Activated CD4-positive, alpha-beta T cell treated with anti-CD3 and anti-CD28 coated beads for 36 hours (primary cell): ENCODE data around the gene OSMR. TPM values are rescaled to one million over a fixed set of nuclear protein-coding genes. Genes with fewer than 3 reads are reported as not detected.
"Not testable (repeated sequence)": the region's sequence is repeated elsewhere in the genome, so short reads cannot be mapped to it uniquely, and the experiment has no call there.

Source experiments
- ATAC-seq: fragments of 200-7000 bp; cut with Tn5 transposase; one replicate; pipeline ENCODE4 v1.10.0; 2021; ENCODE audit warnings: mild to moderate bottlenecking, moderate library complexity
- CTCF ChIA-PET: fragments of 350-600 bp; sonication (Branson Sonifier 250); formaldehyde crosslinking; loops from one replicate; lab custom pipeline; 2021; ENCODE audit warnings: antibody characterized with exemption; lab: Charles Lee
- POLR2A ChIA-PET: fragments of 350-600 bp; sonication (Branson Sonifier 250); formaldehyde crosslinking; loops from one replicate; lab custom pipeline; 2021; ENCODE audit warnings: antibody characterized with exemption, inconsistent platforms; lab: Charles Lee
- DNase-seq: peaks from one replicate; pipeline ENCODE4 v3.0.0-alpha.2; 2020
- H3K27ac Mint-ChIP-seq: one replicate; pipeline ENCODE4 v1.8.0; 2021; ENCODE audit warnings: mixed read lengths
- H3K27me3 Mint-ChIP-seq: one replicate; pipeline ENCODE4 v1.8.0; 2021; ENCODE audit warnings: mixed read lengths
- H3K36me3 Mint-ChIP-seq: one replicate; pipeline ENCODE4 v1.8.0; 2021; ENCODE audit warnings: low read depth, mixed read lengths
- H3K4me1 Mint-ChIP-seq: one replicate; pipeline ENCODE4 v1.8.0; 2021; ENCODE audit warnings: mixed read lengths
- H3K4me3 Mint-ChIP-seq: one replicate; pipeline ENCODE4 v1.8.0; 2021; ENCODE audit warnings: mild to moderate bottlenecking, moderate library complexity, mixed read lengths
- H3K9me3 Mint-ChIP-seq: one replicate; pipeline ENCODE4 v1.8.0; 2021; ENCODE audit warnings: low read depth, mixed read lengths
- intact Hi-C, 2 experiments: fragments of 100-400 bp; cut with DNase I in 1 of 2; cut with micrococcal nuclease in 1 of 2; formaldehyde crosslinking; loops; one replicate each; pipeline versions ENCODE4 v1.14.2 to v1.15.1; 2022 to 2024; cut with DNase I, micrococcal nuclease
- total RNA-seq, 2 experiments: library from RNA; stranded (reverse); gene quantifications; one replicate each; pipeline ENCODE4 v1.2.3, GENCODE V29; 2021

Gene OSMR
- total RNA-seq, 2 experiments from 2014 or later = 0.25 to 0.26 TPM

DNA sequence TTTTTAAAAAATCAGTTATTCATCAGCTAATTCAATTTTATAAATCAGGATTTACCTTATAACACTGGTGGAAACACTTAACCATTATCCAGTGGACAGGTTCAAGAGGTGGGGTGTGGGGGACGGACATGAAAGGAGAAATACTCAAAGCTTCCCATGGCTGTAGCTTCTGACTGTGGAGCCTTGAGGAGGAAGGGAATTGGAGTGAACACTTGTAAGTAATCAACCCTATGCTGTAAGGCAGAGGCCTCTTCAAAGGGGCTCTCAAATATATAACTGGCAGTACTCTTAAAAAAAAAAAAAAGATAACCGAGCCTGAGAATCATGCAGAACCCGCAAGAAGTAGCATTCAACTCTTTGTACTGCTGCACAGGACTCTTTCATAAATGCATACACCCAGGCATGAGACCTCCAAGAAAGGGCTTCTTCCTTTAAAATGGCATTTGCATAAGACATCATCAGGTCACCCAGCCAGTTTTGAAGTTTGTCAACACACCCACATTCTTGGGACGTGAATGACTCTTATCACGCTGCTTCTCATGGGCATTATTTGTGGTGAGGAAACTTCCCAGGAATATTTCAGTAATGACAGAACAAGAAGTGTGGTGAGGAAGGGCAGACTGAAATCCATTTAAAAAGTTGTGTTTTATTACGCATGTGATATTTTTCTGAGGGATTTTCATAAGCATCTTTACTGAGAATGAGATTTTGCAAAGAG lies 8.1 kb downstream of the OSMR start:
- no peak for DNase-seq
- intact Hi-C loops = no loop called here
- CTCF ChIA-PET = no interaction called here
- Mint-ChIP-seq H3K9me3 (peaks cover 10% of the 10 kb centered on the region), H3K36me3 (no peaks in the 10 kb centered on the region), H3K27ac (no peak overlapping the region), H3K27me3 (peaks cover 21% of the 10 kb centered on the region), H3K4me3 (no peak overlapping the region), H3K4me1 (no peaks in the 10 kb centered on the region)
- no peak for ATAC-seq
- POLR2A ChIA-PET = no interaction called here

DNA sequence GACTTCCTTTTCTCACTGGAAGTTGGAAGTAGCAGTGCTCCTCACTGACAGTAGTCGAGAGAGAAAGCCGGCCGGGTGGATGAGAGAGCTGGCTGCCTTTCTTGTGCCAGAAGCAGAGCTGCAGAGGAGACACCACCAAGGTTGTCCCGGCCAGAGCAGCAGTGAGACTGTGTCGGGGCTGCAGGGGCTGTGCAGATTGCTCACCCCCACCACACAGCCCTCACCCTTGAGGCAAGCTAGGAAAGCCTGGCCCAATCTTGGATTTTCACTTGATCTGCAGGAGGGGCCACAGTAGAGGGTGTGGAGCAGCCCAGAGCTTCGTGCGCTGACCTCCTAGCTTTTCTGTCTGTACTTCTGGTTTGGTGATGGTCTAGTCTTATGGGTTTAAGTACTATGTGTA lies 9.1 kb downstream of the OSMR start:
- H3K9me3 Mint-ChIP-seq = peaks cover 10% of the 10 kb centered on the region
- no peaks in the 10 kb centered on the region for H3K4me1 Mint-ChIP-seq
- ATAC-seq (no peak), DNase-seq (no peak)
- no peaks in the 10 kb centered on the region for H3K36me3 Mint-ChIP-seq
- CTCF ChIA-PET = interaction anchor here (0.6 kb wide), 1 partner anchor 44 kb away, joined by 3 read pairs; no protein-coding TSS in a partner anchor
- no peak overlapping the region for H3K27ac Mint-ChIP-seq
- H3K27me3 Mint-ChIP-seq = peaks cover 28% of the 10 kb centered on the region
- POLR2A ChIA-PET = no interaction called here
- intact Hi-C loops = no loop called here
- H3K4me3 Mint-ChIP-seq = no peak overlapping the region

DNA sequence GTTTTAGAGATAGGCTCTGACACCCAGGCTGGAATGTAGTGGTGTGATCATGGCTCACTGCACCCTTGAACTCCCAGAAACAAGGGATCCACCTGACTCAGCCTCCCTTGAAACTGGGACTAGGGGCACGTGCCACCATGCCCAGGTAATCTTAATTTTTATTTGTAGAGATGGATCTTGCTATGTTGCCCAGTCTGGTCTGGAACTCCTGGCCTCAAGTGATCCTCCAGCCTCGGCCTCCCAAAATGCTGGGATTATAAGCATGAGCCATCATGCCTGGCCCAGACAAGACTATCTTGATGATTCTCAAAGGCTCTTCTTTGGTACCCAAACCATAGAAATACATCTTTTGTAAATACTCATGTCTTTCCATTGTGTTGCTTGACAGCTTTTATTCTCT lies 10.8 kb downstream of the OSMR start:
- Mint-ChIP-seq H3K27me3 (peaks cover 23% of the 10 kb centered on the region), H3K9me3 (peaks cover 5% of the 10 kb centered on the region), H3K27ac (no peak overlapping the region), H3K4me3 (no peak overlapping the region), H3K36me3 (no peaks in the 10 kb centered on the region), H3K4me1 (no peaks in the 10 kb centered on the region)
- DNase-seq = no peak
- intact Hi-C loops = no loop called here
- ChIA-PET POLR2A (no interaction called here), CTCF (interaction anchor here (0.6 kb wide), 1 partner anchor 23 kb away, joined by 3 read pairs; no protein-coding TSS in a partner anchor)
- ATAC-seq = no peak

DNA sequence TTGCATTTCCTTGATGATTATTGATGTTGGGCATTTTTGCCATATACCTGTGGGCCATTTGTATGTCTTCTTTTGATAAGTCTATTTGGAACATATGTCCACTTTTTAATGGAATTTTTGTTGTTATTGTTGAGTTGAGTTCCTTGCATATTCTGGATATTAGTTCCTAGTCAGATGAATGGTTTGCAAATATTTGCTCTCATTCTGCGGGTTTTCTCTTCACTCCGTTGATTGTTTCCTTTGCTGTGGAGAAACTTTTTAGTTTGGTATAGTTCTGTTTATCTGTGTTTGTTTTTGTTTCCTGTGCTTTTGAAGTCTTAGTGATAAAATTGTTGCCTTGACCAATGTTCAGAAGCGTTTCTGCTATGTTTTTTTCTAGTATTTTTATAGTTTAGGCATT lies 13.0 kb downstream of the OSMR start:
- Mint-ChIP-seq H3K27ac (no peak overlapping the region), H3K9me3 (peaks cover 2% of the 10 kb centered on the region)

DNA sequence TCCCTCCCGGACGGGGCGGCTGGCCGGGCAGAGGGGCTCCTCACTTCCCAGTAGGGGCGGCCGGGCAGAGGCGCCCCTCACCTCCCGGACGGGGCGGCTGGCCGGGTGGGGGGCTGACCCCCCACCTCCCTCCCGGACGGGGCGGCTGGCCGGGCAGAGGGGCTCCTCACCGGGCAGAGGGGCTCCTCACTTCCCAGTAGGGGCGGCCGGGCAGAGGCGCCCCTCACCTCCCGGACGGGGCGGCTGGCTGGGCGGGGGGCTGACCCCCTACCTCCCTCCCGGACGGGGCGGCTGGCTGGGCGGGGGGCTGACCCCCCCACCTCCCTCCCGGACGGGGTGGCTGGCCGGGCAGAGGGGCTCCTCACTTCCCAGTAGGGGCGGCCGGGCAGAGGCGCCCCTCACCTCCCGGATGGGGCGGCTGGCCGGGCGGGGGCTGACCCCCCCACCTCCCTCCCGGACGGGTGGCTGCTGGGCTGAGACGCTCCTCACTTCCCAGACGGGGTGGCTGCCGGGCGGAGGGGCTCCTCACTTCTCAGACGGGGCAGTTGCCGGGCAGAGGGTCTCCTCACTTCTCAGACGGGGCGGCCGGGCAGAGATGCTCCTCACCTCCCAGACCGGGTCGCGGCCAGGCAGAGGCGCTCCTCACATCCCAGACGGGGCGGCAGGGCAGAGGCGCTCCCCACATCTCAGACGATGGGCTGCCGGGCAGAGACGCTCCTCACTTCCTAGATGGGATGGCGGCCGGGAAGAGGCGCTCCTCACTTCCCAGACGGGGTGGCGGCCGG lies 16.4 kb downstream of the OSMR start:
- intact Hi-C loops, H3K4me1 Mint-ChIP-seq, ATAC-seq, H3K36me3 Mint-ChIP-seq, H3K27ac Mint-ChIP-seq, H3K4me3 Mint-ChIP-seq, POLR2A ChIA-PET, DNase-seq: not testable (repeated sequence)
- H3K9me3 Mint-ChIP-seq = peaks cover 15% of the 10 kb centered on the region
- CTCF ChIA-PET = interaction anchor here (0.6 kb wide), 1 partner anchor 1331 kb away, joined by 3 read pairs; no protein-coding TSS in a partner anchor
- H3K27me3 Mint-ChIP-seq = peaks cover 14% of the 10 kb centered on the region

More for the DNA sequence above, 13.0 kb downstream of the OSMR start:
- CTCF ChIA-PET = no interaction called here
- H3K27me3 Mint-ChIP-seq = peaks cover 21% of the 10 kb centered on the region
- DNase-seq (no peak), ATAC-seq (no peak)
- intact Hi-C loops = no loop called here
- no peaks in the 10 kb centered on the region for H3K4me1 Mint-ChIP-seq
- H3K36me3 Mint-ChIP-seq = no peaks in the 10 kb centered on the region
- no peak overlapping the region for H3K4me3 Mint-ChIP-seq
- POLR2A ChIA-PET = no interaction called here

DNA sequence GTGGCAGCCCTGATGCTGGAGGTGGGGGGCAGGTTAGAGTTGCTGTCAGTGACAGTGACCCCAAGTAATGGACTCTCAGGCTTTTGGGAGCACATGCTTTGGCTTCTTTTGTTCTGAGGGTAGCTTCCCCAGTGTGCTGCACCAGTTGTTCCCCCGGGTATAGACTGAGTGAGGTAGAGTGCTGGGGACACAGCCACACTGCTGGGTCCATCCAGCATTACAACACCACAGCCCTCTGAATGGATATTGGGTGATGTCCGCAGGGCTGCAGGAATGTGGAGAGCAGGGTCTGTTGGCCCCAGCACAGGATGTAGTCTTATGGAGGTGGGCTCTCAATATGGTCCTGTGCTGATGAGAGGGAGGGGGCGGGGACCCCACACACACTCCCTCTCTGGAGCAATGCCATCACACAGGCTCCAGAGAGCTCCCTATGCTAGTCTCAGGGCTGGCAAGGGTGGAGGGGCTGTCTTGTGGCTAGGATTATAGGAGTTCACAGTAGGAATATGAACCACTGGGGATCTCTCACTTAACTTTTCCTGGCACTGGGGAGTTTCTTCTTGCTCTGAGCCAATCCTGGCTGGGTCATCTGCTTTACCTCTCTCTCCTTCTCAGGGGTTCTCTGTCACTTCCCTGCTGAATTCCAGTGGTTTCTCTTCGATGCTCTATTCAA lies 20.7 kb downstream of the OSMR start:
- Mint-ChIP-seq H3K4me3 (no peak overlapping the region), H3K27me3 (peaks cover 10% of the 10 kb centered on the region), H3K36me3 (no peaks in the 10 kb centered on the region), H3K27ac (no peak overlapping the region), H3K4me1 (no peaks in the 10 kb centered on the region), H3K9me3 (peaks cover 15% of the 10 kb centered on the region)
- intact Hi-C loops = no loop called here
- DNase-seq (no peak), ATAC-seq (no peak)
- CTCF ChIA-PET = no interaction called here
- POLR2A ChIA-PET = no interaction called here

DNA sequence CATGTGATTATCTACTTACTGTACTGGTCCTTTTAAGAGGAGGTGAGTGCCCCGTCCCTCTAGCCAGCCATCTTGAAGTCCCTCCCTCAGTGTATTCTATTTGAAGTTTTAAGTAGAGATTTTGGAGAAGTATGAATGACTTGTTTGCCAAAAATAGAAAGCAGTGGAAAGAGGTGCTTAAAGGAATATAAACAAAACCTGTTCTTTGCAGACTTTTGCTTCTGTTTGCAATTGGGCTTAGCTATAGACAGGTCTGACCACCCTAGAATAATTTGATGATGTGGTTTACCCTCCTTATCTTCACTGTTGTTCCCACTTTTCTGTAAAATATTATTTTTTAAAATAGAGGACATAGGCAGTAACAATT lies 21.2 kb downstream of the OSMR start:
- CTCF ChIA-PET = no interaction called here
- peaks cover 10% of the 10 kb centered on the region for H3K27me3 Mint-ChIP-seq
- ATAC-seq (no peak), DNase-seq (no peak)
- peaks cover 15% of the 10 kb centered on the region for H3K9me3 Mint-ChIP-seq
- no peaks in the 10 kb centered on the region for H3K4me1 Mint-ChIP-seq
- no peaks in the 10 kb centered on the region for H3K36me3 Mint-ChIP-seq
- POLR2A ChIA-PET = no interaction called here
- H3K27ac Mint-ChIP-seq = no peak overlapping the region
- intact Hi-C loops = no loop called here
- H3K4me3 Mint-ChIP-seq = no peak overlapping the region

DNA sequence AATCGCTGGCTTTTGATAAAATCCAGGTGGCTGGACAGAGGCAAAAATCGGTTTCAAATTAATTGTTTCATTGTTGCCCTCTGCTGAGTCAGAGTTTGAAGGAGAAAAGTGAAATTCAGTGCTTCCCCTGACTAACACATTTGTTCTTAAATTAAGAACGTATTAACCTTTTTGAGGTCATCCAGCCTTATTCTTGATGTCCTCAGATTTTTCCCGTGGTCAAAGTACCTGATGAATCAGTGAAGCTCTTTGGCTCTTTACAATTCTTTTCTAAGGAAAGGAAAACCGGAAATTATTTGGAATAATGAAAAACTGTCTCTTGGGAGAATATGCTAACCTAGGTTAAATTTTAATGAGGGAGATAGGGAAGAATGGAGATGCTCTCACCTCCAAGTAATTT lies 21.6 kb downstream of the OSMR start:
- POLR2A ChIA-PET = no interaction called here
- intact Hi-C loops = no loop called here
- ATAC-seq = no peak

DNA sequence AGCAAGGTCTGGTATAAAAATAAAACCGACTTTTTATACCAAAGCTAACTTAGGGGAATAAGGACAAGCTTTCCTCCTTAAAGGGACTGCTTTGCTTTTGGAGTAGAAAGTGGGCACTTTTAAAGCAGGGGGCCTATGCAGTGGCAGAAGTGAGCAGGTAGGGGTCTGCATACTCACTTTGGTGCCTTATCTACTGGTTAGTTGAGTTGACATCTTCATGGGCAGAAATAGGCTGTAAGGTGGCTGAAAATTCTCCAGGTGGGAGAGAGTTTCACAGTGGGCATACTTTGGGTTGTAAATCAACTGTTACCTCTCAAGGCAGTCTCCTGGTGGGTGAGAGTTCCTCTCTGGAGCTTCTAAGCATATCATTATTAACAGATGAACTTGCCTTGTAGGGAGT lies 24.8 kb downstream of the OSMR start:
- ATAC-seq = no peak

More for the DNA sequence above, 21.6 kb downstream of the OSMR start:
- Mint-ChIP-seq H3K9me3 (peaks cover 15% of the 10 kb centered on the region), H3K27me3 (peaks cover 10% of the 10 kb centered on the region), H3K27ac (no peak overlapping the region), H3K4me1 (no peaks in the 10 kb centered on the region), H3K36me3 (no peaks in the 10 kb centered on the region), H3K4me3 (no peak overlapping the region)
- no peak for DNase-seq
- CTCF ChIA-PET = no interaction called here

DNA sequence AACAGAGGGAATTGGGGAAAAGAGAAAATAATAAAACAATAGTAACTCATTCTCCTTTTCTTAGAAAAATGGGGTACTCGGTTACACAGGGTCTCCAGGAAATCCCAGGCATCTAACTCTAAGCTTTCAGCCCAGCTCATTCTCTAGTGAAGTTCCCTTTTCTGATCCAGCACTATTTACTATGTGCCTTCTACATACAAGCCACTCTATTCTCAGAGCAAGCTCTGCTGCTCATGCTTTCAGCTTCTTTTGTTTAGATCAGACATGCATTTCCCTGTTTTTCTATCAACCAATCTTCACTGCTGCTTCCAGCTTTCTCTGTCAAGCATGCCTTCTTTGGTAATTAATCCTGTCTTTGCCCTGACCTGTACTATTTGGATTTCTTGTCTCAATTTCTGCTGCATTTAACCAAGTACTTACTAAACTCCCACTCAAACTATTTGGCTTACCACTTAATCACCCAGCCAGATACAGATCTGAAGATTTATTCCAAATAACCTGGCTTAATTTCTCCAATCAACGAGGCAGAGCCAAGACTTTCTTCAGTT lies 25.3 kb downstream of the OSMR start:
- Mint-ChIP-seq H3K4me3 (no peak overlapping the region), H3K36me3 (no peaks in the 10 kb centered on the region), H3K9me3 (no peaks in the 10 kb centered on the region), H3K27ac (no peak overlapping the region), H3K4me1 (no peaks in the 10 kb centered on the region), H3K27me3 (peaks cover 27% of the 10 kb centered on the region)
- ATAC-seq = no peak
- DNase-seq = no peak
- CTCF ChIA-PET = no interaction called here
- intact Hi-C loops = no loop called here
- POLR2A ChIA-PET = no interaction called here

More for the DNA sequence above, 24.8 kb downstream of the OSMR start:
- POLR2A ChIA-PET = no interaction called here
- H3K4me3 Mint-ChIP-seq = no peak overlapping the region
- no peaks in the 10 kb centered on the region for H3K4me1 Mint-ChIP-seq
- H3K9me3 Mint-ChIP-seq = no peaks in the 10 kb centered on the region
- intact Hi-C loops = no loop called here
- H3K36me3 Mint-ChIP-seq = no peaks in the 10 kb centered on the region
- H3K27me3 Mint-ChIP-seq = peaks cover 23% of the 10 kb centered on the region
- no peak for DNase-seq
- CTCF ChIA-PET = no interaction called here
- H3K27ac Mint-ChIP-seq = no peak overlapping the region

DNA sequence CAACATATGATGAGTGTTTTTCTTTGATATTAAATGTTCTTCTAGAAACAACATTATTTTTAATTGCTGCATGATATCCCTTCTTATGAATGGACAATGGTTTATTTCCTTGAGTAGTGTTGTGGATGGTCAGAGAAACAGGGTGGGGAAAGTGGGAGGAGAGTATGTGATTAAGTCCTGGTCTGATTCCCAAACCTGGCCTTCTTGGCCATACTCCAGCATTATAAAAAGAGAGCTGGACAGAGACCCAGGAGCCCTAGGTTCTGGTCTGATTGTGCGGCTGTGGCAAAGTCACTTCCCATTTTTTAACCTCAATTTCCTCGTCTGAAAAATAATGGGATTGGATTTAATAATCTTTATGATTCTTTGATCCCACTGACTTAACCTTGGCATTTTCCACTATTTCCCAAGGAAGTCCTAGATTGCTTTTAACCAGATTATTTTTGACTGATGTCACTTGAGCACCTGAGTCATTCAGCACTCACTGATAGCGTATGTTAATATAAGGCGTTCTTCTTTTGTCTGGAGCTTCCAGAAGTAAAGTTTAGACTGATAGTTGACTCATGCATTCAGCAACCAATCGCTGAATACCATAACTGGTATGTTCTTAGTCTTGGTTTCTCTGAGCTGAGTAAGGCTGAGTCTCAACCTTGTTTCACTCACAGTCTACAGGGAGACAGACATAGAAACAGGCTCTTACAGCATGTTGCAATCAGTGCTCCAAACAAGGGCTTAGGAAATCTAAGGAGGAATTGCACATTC lies 26.2 kb downstream of the OSMR start:
- no peaks in the 10 kb centered on the region for H3K4me1 Mint-ChIP-seq

More for the DNA sequence above, 26.2 kb downstream of the OSMR start:
- ATAC-seq (peak; percentile 74), DNase-seq (no peak)
- no peaks in the 10 kb centered on the region for H3K36me3 Mint-ChIP-seq
- H3K27me3 Mint-ChIP-seq = peaks cover 33% of the 10 kb centered on the region
- POLR2A ChIA-PET = no interaction called here
- intact Hi-C loops = no loop called here
- CTCF ChIA-PET = no interaction called here
- no peak overlapping the region for H3K27ac Mint-ChIP-seq
- H3K4me3 Mint-ChIP-seq = no peak overlapping the region
- no peaks in the 10 kb centered on the region for H3K9me3 Mint-ChIP-seq
